ENCODE measurements around the gene SLA2. TPM values are rescaled to one million over a fixed set of nuclear protein-coding genes. Genes with fewer than 3 reads are reported as not detected.

Gene SLA2
- total and polyA plus RNA-seq, 2 of the 4 experiments (the other 2 are of a cell fraction), result 0.03 TPM; not detected in 1

DNA sequence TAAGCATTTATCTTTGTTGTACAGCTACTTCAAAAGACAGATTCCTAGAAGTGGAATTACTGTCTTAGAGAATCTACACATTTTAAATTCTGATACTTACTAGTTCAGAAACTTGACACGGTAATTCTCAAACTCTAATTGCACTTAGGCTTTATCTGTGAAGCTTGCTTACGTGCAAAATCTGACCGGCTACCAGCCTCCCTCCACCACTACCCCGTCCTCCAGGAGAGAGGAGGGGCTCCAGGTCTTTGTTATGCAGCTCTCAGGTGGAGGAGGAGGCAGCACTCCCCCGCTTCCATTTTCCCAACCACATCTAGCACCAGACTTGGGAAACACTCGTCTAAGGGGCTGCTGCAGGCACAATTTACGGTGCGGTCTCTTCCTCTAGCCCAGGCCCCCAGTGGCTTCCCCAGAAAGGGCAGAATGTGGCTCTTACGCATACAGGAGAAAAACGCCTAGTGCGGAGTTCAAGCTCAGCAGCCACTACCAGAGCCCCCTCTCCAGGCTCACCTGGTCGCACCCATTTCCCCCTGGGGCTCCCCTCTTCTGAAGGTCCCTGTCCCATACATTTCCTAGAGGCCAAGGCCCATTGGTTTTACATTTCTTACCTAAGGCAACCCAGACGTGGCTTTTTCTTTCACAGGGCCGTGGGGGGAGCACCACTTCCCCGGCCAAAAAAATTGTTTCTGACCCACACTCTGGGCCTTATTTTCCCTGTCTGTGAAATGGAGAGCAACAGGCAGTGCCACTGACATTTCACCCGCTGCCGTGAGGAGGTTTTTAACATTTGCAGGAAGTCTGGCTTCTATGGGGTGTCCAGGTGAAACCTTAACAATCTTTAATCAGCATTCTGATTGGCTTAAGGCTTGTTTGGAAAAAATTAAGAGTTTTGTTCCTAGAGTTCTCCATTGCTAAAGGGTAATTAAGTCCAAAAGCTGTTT, 74.2 kb downstream of the SLA2 start:
- Histone ChIP-seq H2BK15ac (ENCODE audit: low read depth, low read length) (no peak overlapping the region), H3K36me3 (ENCODE audit: control insufficient read depth, insufficient read depth, low read length) (no peaks in the 10 kb centered on the region), H2BK5ac (ENCODE audit: low read depth, low read length, poor library complexity, severe bottlenecking) (no peak overlapping the region), H3K23ac (ENCODE audit: low read depth, low read length) (peak overlapping the region; percentile 78; the same call in 1 of the 2 replicates), H3K4ac (ENCODE audit: low read depth, low read length) (peak overlapping the region; percentile 98), H3K14ac (replicated peaks; ENCODE audit: low read depth, low read length) (no peak overlapping the region), H3K9ac (ENCODE audit: low read depth, low read length) (0 out of 2 replicates have a peak overlapping the region, but pooled peaks have one; percentile 20), H3K9me3 (ENCODE audit: control insufficient read depth, insufficient read depth, low read length) (no peaks in the 10 kb centered on the region), H4K8ac (ENCODE audit: low read depth in 2 of 2, low read length in 2 of 2) (peak overlapping the region; percentile 99 to 100), H3K27ac (ENCODE audit: insufficient read depth, low read length) (no peak overlapping the region), H3K4me3 (ENCODE audit: insufficient read depth, low read depth, low read length) (no peak overlapping the region), H3K9me1 (ENCODE audit: insufficient read depth, low read length) (peaks cover 20% of the 10 kb centered on the region), H3K79me1 (ENCODE audit: low read depth in 1 of 2, low read length in 2 of 2) (peaks cover 16 to 30% of the 10 kb centered on the region in 2 experiments), H4K5ac (ENCODE audit: low read depth, low read length) (peak overlapping the region; percentile 90), H2AFZ (replicated peaks; ENCODE audit: low read length, poor library complexity) (peak overlapping the region; percentile 78), H3K18ac (ENCODE audit: low read depth, low read length) (no peak overlapping the region), H3K56ac (ENCODE audit: extremely low read depth, insufficient read depth, low read length) (no peak overlapping the region), H4K91ac (ENCODE audit: insufficient read depth, low read depth, low read length) (no peak overlapping the region), H2AK5ac (ENCODE audit: low read depth, low read length) (no peak overlapping the region; the same call in 1 of the 2 replicates), H3K27me3 (ENCODE audit: control insufficient read depth, insufficient read depth, low read length) (no peaks in the 10 kb centered on the region), H4K20me1 (ENCODE audit: insufficient read depth, low read length) (peaks cover 20% of the 10 kb centered on the region), H2BK20ac (ENCODE audit: low read depth, low read length) (no peak overlapping the region), H2BK120ac (ENCODE audit: low read depth, low read length) (peak overlapping the region; percentile 87; the same call in 1 of the 2 replicates), H3K4me2 (ENCODE audit: low read depth, low read length) (no peak overlapping the region), H3K4me1 (ENCODE audit: control insufficient read depth, insufficient read depth, low read length) (peaks cover 13% of the 10 kb centered on the region), H2AK9ac (replicated peaks; ENCODE audit: low read depth, low read length, poor library complexity) (peak overlapping the region; percentile 35)
- in situ Hi-C loops (cut with MboI; ENCODE audit: low sequenced_read_pairs), result no loop called here
- 87% methylated on average over 8 of the region's 17 CpGs; no CpG with 5 or more reads in 1 of the 2 experiments for WGBS, 2 experiments (ENCODE audit: extremely low coverage in 2 of 2, insufficient read length in 1 of 2)
- no TSS peak for BruUV-seq (replicated peaks)
- ChIA-PET POLR2A (ENCODE audit: unreplicated experiment) (interaction anchor here (0.5 kb wide), 2 partner anchors 21 to 601 kb away, joined by 5 to 6 read pairs; no protein-coding TSS in a partner anchor), CTCF (interaction anchor here (0.6 kb wide), 1 partner anchor 262 kb away, joined by 3 read pairs; no protein-coding TSS in a partner anchor)
- dilution Hi-C loops (cut with HindIII; ENCODE audit: low sequenced_read_pairs, unreplicated experiment), result no loop called here
- ATAC-seq (ENCODE audit: low read depth) (no peak), DNase-seq (no peak)
- intact Hi-C loops (cut with micrococcal nuclease), result no loop called here
- no peak for TF ChIP-seq MXI1 (IDR thresholded peaks at IDR 0.05; ENCODE audit: borderline replicate concordance, low read depth, low read length)
- TF ChIP-seq, protein P1, sequence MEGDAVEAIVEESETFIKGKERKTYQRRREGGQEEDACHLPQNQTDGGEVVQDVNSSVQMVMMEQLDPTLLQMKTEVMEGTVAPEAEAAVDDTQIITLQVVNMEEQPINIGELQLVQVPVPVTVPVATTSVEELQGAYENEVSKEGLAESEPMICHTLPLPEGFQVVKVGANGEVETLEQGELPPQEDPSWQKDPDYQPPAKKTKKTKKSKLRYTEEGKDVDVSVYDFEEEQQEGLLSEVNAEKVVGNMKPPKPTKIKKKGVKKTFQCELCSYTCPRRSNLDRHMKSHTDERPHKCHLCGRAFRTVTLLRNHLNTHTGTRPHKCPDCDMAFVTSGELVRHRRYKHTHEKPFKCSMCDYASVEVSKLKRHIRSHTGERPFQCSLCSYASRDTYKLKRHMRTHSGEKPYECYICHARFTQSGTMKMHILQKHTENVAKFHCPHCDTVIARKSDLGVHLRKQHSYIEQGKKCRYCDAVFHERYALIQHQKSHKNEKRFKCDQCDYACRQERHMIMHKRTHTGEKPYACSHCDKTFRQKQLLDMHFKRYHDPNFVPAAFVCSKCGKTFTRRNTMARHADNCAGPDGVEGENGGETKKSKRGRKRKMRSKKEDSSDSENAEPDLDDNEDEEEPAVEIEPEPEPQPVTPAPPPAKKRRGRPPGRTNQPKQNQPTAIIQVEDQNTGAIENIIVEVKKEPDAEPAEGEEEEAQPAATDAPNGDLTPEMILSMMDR (conservative IDR thresholded peaks at IDR 0.05; ENCODE audit: low read depth, low read length), result no peak
- TF ChIP-seq, protein P2, sequence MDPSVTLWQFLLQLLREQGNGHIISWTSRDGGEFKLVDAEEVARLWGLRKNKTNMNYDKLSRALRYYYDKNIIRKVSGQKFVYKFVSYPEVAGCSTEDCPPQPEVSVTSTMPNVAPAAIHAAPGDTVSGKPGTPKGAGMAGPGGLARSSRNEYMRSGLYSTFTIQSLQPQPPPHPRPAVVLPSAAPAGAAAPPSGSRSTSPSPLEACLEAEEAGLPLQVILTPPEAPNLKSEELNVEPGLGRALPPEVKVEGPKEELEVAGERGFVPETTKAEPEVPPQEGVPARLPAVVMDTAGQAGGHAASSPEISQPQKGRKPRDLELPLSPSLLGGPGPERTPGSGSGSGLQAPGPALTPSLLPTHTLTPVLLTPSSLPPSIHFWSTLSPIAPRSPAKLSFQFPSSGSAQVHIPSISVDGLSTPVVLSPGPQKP (IDR thresholded peaks at IDR 0.05; ENCODE audit: borderline replicate concordance, low read depth, low read length), result no peak
- TF ChIP-seq FOS (IDR thresholded peaks at IDR 0.05; ENCODE audit: low read depth, low read length), result no peak
- TF ChIP-seq, protein P3, sequence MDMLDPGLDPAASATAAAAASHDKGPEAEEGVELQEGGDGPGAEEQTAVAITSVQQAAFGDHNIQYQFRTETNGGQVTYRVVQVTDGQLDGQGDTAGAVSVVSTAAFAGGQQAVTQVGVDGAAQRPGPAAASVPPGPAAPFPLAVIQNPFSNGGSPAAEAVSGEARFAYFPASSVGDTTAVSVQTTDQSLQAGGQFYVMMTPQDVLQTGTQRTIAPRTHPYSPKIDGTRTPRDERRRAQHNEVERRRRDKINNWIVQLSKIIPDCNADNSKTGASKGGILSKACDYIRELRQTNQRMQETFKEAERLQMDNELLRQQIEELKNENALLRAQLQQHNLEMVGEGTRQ (IDR thresholded peaks at IDR 0.05; ENCODE audit: low read depth, low read length), result no peak
- TF ChIP-seq NFE2L2 (IDR thresholded peaks at IDR 0.05; ENCODE audit: low read depth, low read length), result no peak
- TF ChIP-seq RAD21 (IDR thresholded peaks at IDR 0.05; ENCODE audit: low read length), result no peak
- no peak for TF ChIP-seq MAZ (IDR thresholded peaks at IDR 0.05; ENCODE audit: borderline replicate concordance, low read depth, low read length)
- no peak for TF ChIP-seq RCOR1 (IDR thresholded peaks at IDR 0.05; ENCODE audit: insufficient replicate concordance, low read length)
- no peak for TF ChIP-seq CHD1 (IDR thresholded peaks at IDR 0.05; ENCODE audit: low read depth, low read length)
- TF ChIP-seq MAFK (IDR thresholded peaks at IDR 0.05; ENCODE audit: low read depth, low read length), result no peak
- TF ChIP-seq RFX5 (IDR thresholded peaks at IDR 0.05; ENCODE audit: low read depth, low read length), result no peak
- no peak for TF ChIP-seq BHLHE40 (IDR thresholded peaks at IDR 0.05; ENCODE audit: low read depth, low read length)

Data from IMR-90 (cell line).